Measurements from ENCODE around the gene ERC2.
A peak's percentile ranks its signal among the peaks of the same experiment; 100 is the strongest.

Gene ERC2

DNA sequence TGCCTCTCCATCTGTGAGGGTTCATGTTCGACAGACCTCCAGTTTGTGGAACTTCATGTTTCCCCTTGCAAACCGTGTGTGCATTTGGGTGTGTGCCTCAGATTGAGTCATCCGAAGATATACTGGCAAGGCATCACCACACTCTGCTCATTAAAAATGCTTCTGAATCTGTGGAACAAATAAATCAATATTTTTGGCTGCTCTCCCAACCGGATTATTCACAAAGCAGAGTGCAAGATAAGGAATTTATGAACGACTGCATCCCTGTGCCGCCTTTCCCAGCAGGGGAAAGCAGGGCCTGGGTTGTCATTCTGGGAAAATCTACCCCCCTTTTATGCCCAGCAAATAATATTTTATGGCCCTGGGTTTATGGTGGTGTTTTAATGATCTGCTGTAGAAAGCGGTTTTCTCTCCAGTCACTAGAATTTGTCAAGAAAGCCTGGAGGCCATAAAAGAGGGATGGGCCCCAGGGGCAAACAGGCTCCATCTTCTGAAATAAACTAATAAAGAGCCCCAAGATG is 976.9 kb downstream of the ERC2 start:
- peak; percentile 95 for DNase-seq (ENCODE audit: low read depth)

GRCh38 chr3:55490276-55490913 is 977.9 kb downstream of the ERC2 start:
- H3K4me3 ChIP-seq (ENCODE audit: low read depth, low read length): no peak overlapping the region
- TF ChIP-seq, protein P1, sequence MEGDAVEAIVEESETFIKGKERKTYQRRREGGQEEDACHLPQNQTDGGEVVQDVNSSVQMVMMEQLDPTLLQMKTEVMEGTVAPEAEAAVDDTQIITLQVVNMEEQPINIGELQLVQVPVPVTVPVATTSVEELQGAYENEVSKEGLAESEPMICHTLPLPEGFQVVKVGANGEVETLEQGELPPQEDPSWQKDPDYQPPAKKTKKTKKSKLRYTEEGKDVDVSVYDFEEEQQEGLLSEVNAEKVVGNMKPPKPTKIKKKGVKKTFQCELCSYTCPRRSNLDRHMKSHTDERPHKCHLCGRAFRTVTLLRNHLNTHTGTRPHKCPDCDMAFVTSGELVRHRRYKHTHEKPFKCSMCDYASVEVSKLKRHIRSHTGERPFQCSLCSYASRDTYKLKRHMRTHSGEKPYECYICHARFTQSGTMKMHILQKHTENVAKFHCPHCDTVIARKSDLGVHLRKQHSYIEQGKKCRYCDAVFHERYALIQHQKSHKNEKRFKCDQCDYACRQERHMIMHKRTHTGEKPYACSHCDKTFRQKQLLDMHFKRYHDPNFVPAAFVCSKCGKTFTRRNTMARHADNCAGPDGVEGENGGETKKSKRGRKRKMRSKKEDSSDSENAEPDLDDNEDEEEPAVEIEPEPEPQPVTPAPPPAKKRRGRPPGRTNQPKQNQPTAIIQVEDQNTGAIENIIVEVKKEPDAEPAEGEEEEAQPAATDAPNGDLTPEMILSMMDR (IDR thresholded peaks at IDR 0.05; ENCODE audit: control insufficient read depth, extremely low read depth, insufficient read depth): no peak
- no peak for DNase-seq (ENCODE audit: low read depth)

More for the DNA sequence above, 976.9 kb downstream of the ERC2 start:
- TF ChIP-seq, protein P1 (IDR thresholded peaks at IDR 0.05; ENCODE audit: control insufficient read depth, extremely low read depth, insufficient read depth): no peak
- no peak overlapping the region for H3K4me3 ChIP-seq (ENCODE audit: low read depth, low read length)

GRCh38 chr3:55489798-55490132 is 978.5 kb downstream of the ERC2 start:
- no peak overlapping the region for H3K4me3 ChIP-seq (ENCODE audit: low read depth, low read length)
- no peak for DNase-seq (ENCODE audit: low read depth)
- TF ChIP-seq, protein P1 (IDR thresholded peaks at IDR 0.05; ENCODE audit: control insufficient read depth, extremely low read depth, insufficient read depth): no peak

DNA sequence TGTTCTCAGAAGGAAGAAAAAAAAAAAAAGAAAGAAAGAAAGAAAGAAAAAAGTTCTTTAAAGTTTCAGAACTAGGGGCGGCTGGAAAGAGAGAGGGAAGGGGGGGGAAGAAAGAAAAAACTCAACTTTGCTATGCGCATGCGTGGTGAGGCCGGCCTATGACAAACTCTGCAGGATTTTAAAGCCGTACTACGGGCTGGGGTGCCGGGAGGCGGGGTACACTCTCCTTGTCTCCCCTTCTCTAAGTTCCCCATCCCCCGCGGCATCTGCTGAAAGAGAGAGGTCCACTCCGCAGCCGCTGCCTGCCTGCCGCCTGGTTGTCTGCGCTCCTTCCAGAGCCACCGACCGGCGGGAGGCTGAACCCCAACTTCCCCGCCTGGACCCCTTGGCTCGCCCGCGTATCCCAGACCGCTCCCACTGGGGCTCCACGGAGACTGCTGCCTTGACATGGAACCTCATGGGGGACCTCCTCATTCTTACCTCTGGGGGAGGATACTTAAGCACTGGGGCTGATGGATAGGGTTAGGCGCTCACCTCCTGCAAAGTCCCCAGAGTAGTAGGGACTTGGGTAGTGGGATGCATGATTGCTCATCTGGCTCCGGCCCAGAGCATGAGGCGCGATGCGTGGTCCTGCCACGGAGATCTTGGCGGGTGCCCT is 979.7 kb downstream of the ERC2 start:
- DNase-seq (ENCODE audit: low read depth): no peak
- peak overlapping the region; percentile 72 for H3K4me3 ChIP-seq (ENCODE audit: low read depth, low read length)
- TF ChIP-seq, protein P1 (IDR thresholded peaks at IDR 0.05; ENCODE audit: control insufficient read depth, extremely low read depth, insufficient read depth): no peak

DNA sequence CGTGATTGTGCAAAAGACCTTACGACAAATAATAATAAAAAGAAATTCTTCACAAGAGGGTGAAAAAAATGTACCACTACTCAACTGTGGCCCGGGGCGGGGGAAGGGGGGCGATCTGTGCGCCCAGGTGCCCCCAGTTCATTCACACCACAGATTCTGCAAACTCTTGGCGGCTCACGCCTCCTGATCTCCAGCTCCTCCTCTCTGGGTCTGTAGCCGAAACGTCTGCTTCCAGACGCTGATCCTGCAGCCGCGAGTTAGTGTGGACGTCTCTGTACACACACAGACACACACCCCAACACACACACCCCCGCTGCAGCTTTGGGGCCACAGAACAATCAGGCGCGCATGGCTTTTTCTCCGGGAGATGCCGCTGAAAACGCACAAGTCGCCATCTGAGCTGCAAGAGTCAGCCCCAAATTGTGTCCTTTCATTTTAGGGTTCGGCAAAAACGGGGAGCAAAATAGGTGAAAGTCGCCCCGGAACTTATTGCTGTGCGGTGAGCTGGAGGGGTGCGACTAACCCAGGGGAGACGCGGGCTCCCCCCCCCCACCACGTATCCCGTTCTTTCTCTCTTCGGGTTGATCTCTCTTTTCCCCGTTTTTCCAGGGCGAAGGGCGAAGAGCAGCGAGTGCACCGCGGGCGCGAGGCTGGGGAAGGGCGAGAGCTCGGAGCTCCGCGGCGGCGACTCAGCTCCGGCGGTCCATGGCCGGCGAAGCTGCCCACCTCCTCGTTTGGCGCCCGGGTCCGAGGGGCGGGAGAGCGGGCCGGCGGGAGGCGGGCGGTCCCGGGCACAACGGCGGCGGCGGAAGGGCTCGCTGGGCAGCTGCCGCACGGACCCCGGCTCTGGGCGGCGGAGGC is 980.7 kb downstream of the ERC2 start:
- peak overlapping the region; percentile 72 for H3K4me3 ChIP-seq (ENCODE audit: low read depth, low read length)
- TF ChIP-seq, protein P1 (IDR thresholded peaks at IDR 0.05; ENCODE audit: control insufficient read depth, extremely low read depth, insufficient read depth): peak; percentile 32; the same call in 1 of the 2 replicates
- DNase-seq (ENCODE audit: low read depth): no peak

DNA sequence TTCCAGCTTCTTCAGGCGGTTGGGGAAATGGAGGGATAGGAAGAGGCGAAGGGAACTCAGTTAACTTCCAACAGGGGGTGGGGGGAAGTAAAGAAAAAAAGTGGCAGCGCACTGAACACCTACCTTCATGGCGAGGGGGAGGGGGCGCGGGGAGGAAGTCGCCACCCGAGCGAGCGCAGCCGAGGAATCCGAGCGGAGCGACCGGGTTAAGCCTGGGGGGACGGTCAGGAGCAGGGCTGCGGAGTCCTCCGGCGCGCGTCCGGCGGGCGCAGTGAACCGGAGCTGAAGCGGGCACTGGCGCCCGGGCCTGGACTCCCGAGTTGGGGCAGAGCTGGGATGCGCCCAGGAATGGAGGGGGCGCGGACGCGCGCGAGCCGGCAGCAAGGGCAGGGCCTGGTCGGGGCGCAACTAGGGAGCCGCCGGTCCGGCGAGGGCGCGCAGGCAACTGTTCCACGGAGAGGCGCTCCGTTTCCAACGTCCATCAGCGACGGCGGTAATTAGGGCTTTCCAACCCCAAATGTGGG is 981.3 kb downstream of the ERC2 start, which contains the start of gene WNT5A:
Gene WNT5A (minus strand): TSS at position 450 of the 524 bp plus-strand sequence. CDS start 321 bp downstream, at position 129.
- TF ChIP-seq, protein P1 (IDR thresholded peaks at IDR 0.05; ENCODE audit: control insufficient read depth, extremely low read depth, insufficient read depth): peak; percentile 15; the same call in 1 of the 2 replicates
- H3K4me3 ChIP-seq (ENCODE audit: low read depth, low read length): peak within 1 kb of the TSS; percentile 72
- DNase-seq (ENCODE audit: low read depth): no peak

All from LNCaP clone FGC (cell line).